ENCODE measurements around the gene GFPT2.

Gene GFPT2

DNA sequence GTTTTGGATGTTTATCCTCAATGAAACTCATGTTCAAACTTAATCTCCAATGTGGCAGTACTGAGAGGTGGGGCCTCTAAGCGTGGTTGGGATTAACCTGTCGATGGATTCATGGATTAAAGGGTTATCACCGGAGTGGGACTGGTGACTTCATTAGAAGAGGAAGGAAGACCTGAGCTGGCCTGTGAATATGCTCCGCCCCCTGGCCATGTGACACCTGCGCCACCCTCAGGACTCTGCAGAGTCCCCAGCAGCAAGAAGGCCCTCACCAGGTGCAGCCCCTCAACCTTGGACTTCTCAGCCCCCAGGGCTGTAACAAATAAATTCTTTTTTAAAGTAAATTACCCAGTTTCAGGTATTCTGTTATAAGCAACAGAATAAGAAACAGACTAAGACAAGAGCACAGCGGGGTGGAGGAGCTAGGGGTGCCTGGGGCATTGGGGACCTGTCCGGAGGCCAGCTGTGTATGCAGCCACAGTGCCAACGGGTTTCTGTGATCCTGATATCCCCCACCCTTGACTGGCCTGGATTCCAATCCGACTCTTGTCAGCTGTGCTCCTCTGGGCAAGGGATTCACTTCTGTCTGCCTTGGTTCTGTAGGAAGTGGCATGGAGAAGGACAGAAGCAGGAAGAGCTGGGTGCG lies 58.1 kb downstream of the GFPT2 start:
- DNase-seq (ENCODE audit: low read depth), result no peak
- no peak for TF ChIP-seq CTCF (IDR thresholded peaks at IDR 0.05; ENCODE audit: insufficient read depth, low read depth, low read length, missing control alignments)
- no peak overlapping the region for H3K4me3 ChIP-seq (ENCODE audit: low read length)

DNA sequence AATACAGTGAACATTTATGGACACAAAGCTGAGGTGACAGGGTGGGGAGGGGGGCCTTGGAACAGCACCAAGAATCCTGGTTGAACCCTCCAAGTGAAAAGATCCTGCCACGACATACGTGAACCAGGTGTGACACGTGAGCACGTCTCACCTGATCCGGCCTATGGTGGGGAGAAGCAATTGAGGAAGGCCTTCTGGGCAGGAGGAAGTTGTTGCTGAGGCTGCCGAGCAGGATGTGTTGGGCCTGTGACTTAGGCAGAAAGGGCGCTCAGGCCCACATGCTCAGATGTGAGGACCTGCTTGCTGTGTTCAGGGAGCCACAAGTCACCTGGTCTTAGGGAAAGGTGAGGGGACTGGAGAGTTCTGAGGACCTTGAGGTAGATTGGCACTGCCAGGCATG lies 58.7 kb downstream of the GFPT2 start:
- no peak for TF ChIP-seq CTCF (IDR thresholded peaks at IDR 0.05; ENCODE audit: insufficient read depth, low read depth, low read length, missing control alignments)
- no peak overlapping the region for H3K4me3 ChIP-seq (ENCODE audit: low read length)
- DNase-seq (ENCODE audit: low read depth), result no peak

DNA sequence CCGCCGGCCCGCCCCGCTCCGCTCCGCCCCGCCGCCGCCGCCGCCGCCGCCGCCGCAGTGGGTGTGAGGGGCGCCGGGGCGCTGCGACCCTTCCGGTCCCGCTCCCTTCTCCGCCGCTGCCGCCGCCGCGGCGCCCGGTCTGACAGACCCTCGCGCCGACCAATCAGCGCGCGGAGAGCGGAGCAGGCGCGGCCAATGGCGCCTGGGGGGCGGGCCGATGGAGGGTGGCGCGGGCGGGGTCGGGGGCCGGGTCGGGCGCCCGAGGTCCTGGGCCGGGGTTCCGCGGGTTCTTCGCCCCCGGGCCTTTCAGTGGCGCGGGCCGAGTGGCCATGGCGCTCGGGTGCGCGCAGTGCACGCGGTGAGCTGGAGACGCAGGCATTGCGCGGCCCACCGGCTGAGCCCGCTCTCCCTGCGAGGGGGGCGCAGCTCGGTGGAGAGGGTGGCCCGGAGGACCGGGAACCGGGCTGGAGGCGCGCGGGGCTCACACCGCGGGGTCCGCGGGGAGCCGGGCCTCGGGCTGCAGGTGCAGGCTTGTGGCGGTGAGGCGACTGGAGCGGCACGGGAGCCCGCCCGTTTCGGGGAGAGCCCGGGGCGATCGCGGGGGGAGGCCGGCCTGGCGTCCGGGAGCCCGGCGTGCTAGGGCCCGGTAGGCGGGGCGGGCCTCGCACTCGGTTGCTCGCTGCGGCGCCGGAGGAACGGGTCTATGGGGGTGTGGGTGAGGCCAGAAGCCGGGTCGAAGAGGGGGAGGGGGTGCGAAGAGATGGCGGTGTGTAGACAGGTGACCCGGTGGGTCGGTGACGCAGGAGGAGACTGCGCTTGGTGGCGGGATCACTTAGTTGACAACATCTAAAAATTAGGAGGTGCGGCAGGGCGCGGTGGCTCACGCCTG lies 60.9 kb downstream of the GFPT2 start, which contains the start of gene MAPK9:
Gene MAPK9, minus strand, starts transcription at position 141 of the 889 bp plus-strand sequence. CDS start 11,522 bp downstream, outside the sequence.
- H3K4me3 ChIP-seq (ENCODE audit: low read length), result peak within 1 kb of the TSS; percentile 66
- peak; percentile 85 for DNase-seq (ENCODE audit: low read depth)
- no peak for TF ChIP-seq CTCF (IDR thresholded peaks at IDR 0.05; ENCODE audit: insufficient read depth, low read depth, low read length, missing control alignments)

- no peak for TF ChIP-seq CTCF (IDR thresholded peaks at IDR 0.05; ENCODE audit: insufficient read depth, low read depth, low read length, missing control alignments)
- no peak for DNase-seq (ENCODE audit: low read depth)
- H3K4me3 ChIP-seq (ENCODE audit: low read length), result peak overlapping the region; percentile 66
These were observed 61.7 kb downstream of the GFPT2 start for GRCh38 chr5:180291234-180291940.

GRCh38 chr5:180290568-180291233 lies 62.4 kb downstream of the GFPT2 start:
- TF ChIP-seq CTCF (IDR thresholded peaks at IDR 0.05; ENCODE audit: insufficient read depth, low read depth, low read length, missing control alignments), result no peak
- peak overlapping the region; percentile 66 for H3K4me3 ChIP-seq (ENCODE audit: low read length)
- peak; percentile 5 for DNase-seq (ENCODE audit: low read depth)

- DNase-seq (ENCODE audit: low read depth), result no peak
- no peak for TF ChIP-seq CTCF (IDR thresholded peaks at IDR 0.05; ENCODE audit: insufficient read depth, low read depth, low read length, missing control alignments)
- H3K4me3 ChIP-seq (ENCODE audit: low read length), result no peak overlapping the region
These were observed 63.2 kb downstream of the GFPT2 start for GRCh38 chr5:180289966-180290365.

Measured in epithelial cell of esophagus (primary cell).